NT2/D1 (cell line): Measurements from ENCODE around the gene SLA2.

ENCODE experiments used
- DNase-seq: peaks from one replicate; pipeline ENCODE4 v3.0.0-alpha.2; 2011; ENCODE audit warnings: low read depth, low spot score
- H3K27me3 ChIP-seq: 2 replicates; pipeline ENCODE4 v1.6.0; 2011; ENCODE audit warnings: mild to moderate bottlenecking; ENCODE audit not compliant: insufficient read length, insufficient read depth
- H3K36me3 ChIP-seq: 2 replicates; pipeline ENCODE4 v1.6.1; 2011; ENCODE audit warnings: mild to moderate bottlenecking, low read length, mixed read lengths; ENCODE audit not compliant: insufficient read depth, insufficient read length
- H3K4me1 ChIP-seq: 2 replicates; pipeline ENCODE4 v1.5.1; 2011; ENCODE audit not compliant: insufficient read depth, insufficient read length
- H3K4me3 ChIP-seq: 2 replicates; pipeline ENCODE4 v1.5.1; 2011; ENCODE audit warnings: low read depth; ENCODE audit not compliant: insufficient read length
- H3K9ac ChIP-seq: 2 replicates; pipeline ENCODE4 v1.6.0; 2011; ENCODE audit warnings: low read depth; ENCODE audit not compliant: insufficient read length
- H3K9me3 ChIP-seq: 2 replicates; pipeline ENCODE4 v1.5.1; 2011; ENCODE audit warnings: mild to moderate bottlenecking, low read length; ENCODE audit not compliant: insufficient read depth
- SUZ12 ChIP-seq: IDR thresholded peaks from 2 replicates; pipeline ENCODE4 v1.6.1; 2011; ENCODE audit not compliant: insufficient read length, insufficient read depth; ENCODE audit errors: extremely low read depth
- YY1 ChIP-seq: IDR thresholded peaks from 2 replicates; pipeline ENCODE4 v1.6.1; 2011; ENCODE audit not compliant: insufficient read length, insufficient read depth
- ZNF274 ChIP-seq: IDR thresholded peaks from 2 replicates; pipeline ENCODE4 v1.6.1; 2011; ENCODE audit warnings: mild to moderate bottlenecking, low read depth, low read length

The SLA2 gene

GRCh38 chr20:36633285-36633772 is 12.7 kb downstream of the SLA2 start:
- TF ChIP-seq ZNF274: no peak
- TF ChIP-seq YY1: no peak
- no peak for TF ChIP-seq SUZ12
- Histone ChIP-seq H3K9me3 (no peaks in the 10 kb centered on the region), H3K4me3 (no peak overlapping the region), H3K4me1 (peaks cover 2% of the 10 kb centered on the region), H3K9ac (no peak overlapping the region), H3K36me3 (no peaks in the 10 kb centered on the region), H3K27me3 (no peaks in the 10 kb centered on the region)
- no peak for DNase-seq

GRCh38 chr20:36632487-36633284 is 13.3 kb downstream of the SLA2 start:
- Histone ChIP-seq H3K4me3 (no peak overlapping the region), H3K27me3 (no peaks in the 10 kb centered on the region)
- no peak for DNase-seq

GRCh38 chr20:36632147-36632486 is 13.9 kb downstream of the SLA2 start:
- Histone ChIP-seq H3K36me3 (no peaks in the 10 kb centered on the region), H3K9ac (peak overlapping the region; percentile 12), H3K27me3 (no peaks in the 10 kb centered on the region), H3K9me3 (no peaks in the 10 kb centered on the region), H3K4me3 (no peak overlapping the region), H3K4me1 (peaks cover 2% of the 10 kb centered on the region)
- DNase-seq: no peak
- TF ChIP-seq ZNF274 (no peak), YY1 (no peak), SUZ12 (no peak)

More at GRCh38 chr20:36632487-36633284, 13.3 kb downstream of the SLA2 start:
- Histone ChIP-seq H3K9me3 (no peaks in the 10 kb centered on the region), H3K4me1 (peaks cover 2% of the 10 kb centered on the region), H3K9ac (peak overlapping the region; percentile 12), H3K36me3 (no peaks in the 10 kb centered on the region)
- TF ChIP-seq SUZ12 (no peak), YY1 (no peak), ZNF274 (no peak)

- Histone ChIP-seq H3K4me1 (peaks cover 2% of the 10 kb centered on the region), H3K9ac (no peak overlapping the region), H3K27me3 (no peaks in the 10 kb centered on the region), H3K4me3 (no peak overlapping the region), H3K36me3 (no peaks in the 10 kb centered on the region), H3K9me3 (no peaks in the 10 kb centered on the region)
- no peak for DNase-seq
- TF ChIP-seq ZNF274 (no peak), YY1 (no peak), SUZ12 (no peak)
These were observed 14.3 kb downstream of the SLA2 start for GRCh38 chr20:36631646-36632045.

GRCh38 chr20:36629719-36630681 is 16.0 kb downstream of the SLA2 start:
- H3K4me1 ChIP-seq: peaks cover 2% of the 10 kb centered on the region
- TF ChIP-seq YY1: no peak
- TF ChIP-seq ZNF274: no peak
- TF ChIP-seq SUZ12: no peak
- no peak overlapping the region for H3K4me3 ChIP-seq
- no peaks in the 10 kb centered on the region for H3K9me3 ChIP-seq
- no peak for DNase-seq
- no peaks in the 10 kb centered on the region for H3K27me3 ChIP-seq
- H3K9ac ChIP-seq: no peak overlapping the region
- no peaks in the 10 kb centered on the region for H3K36me3 ChIP-seq

- Histone ChIP-seq H3K9ac (no peak overlapping the region), H3K36me3 (no peaks in the 10 kb centered on the region), H3K9me3 (no peaks in the 10 kb centered on the region), H3K4me1 (peaks cover 6% of the 10 kb centered on the region), H3K4me3 (no peak overlapping the region), H3K27me3 (no peaks in the 10 kb centered on the region)
- TF ChIP-seq ZNF274 (no peak), SUZ12 (no peak), YY1 (no peak)
- no peak for DNase-seq
These were observed 17.9 kb downstream of the SLA2 start for GRCh38 chr20:36628076-36628475.

- H3K4me3 ChIP-seq: no peak overlapping the region
- no peak for DNase-seq
- TF ChIP-seq SUZ12 (no peak), YY1 (no peak), ZNF274 (no peak)
- H3K27me3 ChIP-seq: no peaks in the 10 kb centered on the region
- H3K4me1 ChIP-seq: peaks cover 4% of the 10 kb centered on the region
- H3K36me3 ChIP-seq: no peaks in the 10 kb centered on the region
- H3K9ac ChIP-seq: no peak overlapping the region
- H3K9me3 ChIP-seq: no peaks in the 10 kb centered on the region
These were observed 21.1 kb downstream of the SLA2 start for GRCh38 chr20:36624944-36625324.
